ENCODE measurements around the gene SYNJ1.

SYNJ1 gene

GRCh38 chr21:32765058-32765457 lies 37.2 kb upstream of the SYNJ1 start:
- H3K27ac ChIP-seq = no peak overlapping the region
- TF ChIP-seq CTCF (conservative IDR thresholded peaks at IDR 0.05) = no peak
- no peak for TF ChIP-seq ZFX (IDR thresholded peaks at IDR 0.05)

- H3K27ac ChIP-seq = no peak overlapping the region
- no peak for TF ChIP-seq CTCF (conservative IDR thresholded peaks at IDR 0.05)
- TF ChIP-seq ZFX (IDR thresholded peaks at IDR 0.05) = no peak
These were observed 36.4 kb upstream of the SYNJ1 start for GRCh38 chr21:32764186-32764585.

GRCh38 chr21:32757804-32758203 lies 30.0 kb upstream of the SYNJ1 start:
- H3K27ac ChIP-seq = no peak overlapping the region
- TF ChIP-seq CTCF (conservative IDR thresholded peaks at IDR 0.05) (no peak), ZFX (IDR thresholded peaks at IDR 0.05) (no peak)

- H3K27ac ChIP-seq = no peak overlapping the region
- no peak for TF ChIP-seq CTCF (conservative IDR thresholded peaks at IDR 0.05)
- TF ChIP-seq ZFX (IDR thresholded peaks at IDR 0.05) = no peak
These were observed 28.3 kb upstream of the SYNJ1 start for GRCh38 chr21:32756096-32756495.

- TF ChIP-seq CTCF (conservative IDR thresholded peaks at IDR 0.05) = no peak
- TF ChIP-seq ZFX (IDR thresholded peaks at IDR 0.05) = no peak
- no peak overlapping the region for H3K27ac ChIP-seq
These were observed 26.2 kb upstream of the SYNJ1 start for GRCh38 chr21:32753818-32754585.

- TF ChIP-seq ZFX (IDR thresholded peaks at IDR 0.05) (no peak), CTCF (conservative IDR thresholded peaks at IDR 0.05) (no peak)
- no peak overlapping the region for H3K27ac ChIP-seq
These were observed 22.6 kb upstream of the SYNJ1 start for GRCh38 chr21:32750405-32750804.

GRCh38 chr21:32749662-32750061 lies 21.8 kb upstream of the SYNJ1 start:
- no peak for TF ChIP-seq ZFX (IDR thresholded peaks at IDR 0.05)
- TF ChIP-seq CTCF (conservative IDR thresholded peaks at IDR 0.05) = no peak
- H3K27ac ChIP-seq = no peak overlapping the region

All from C4-2B (cell line).